Adrenal gland (tissue), 5 donors: ENCODE data around the gene ARFIP1.

Source experiments
- CTCF ChIP-seq, 6 experiments: fragments of 450-650 bp in 4 of 6; fragments of 200-600 bp in 2 of 6; sonication (generic) in 1 of 6; IDR thresholded peaks; 1 replicate in 5 of 6; 2 replicates in 1 of 6; pipeline versions ENCODE4 v1.5.1 to v1.8.0; 2016 to 2021; ENCODE audit warnings: antibody characterized with exemption in 6 of 6, mild to moderate bottlenecking in 2 of 6, moderate library complexity in 1 of 6
- POLR2A ChIP-seq, 2 donors: fragments of 450-650 bp; IDR thresholded peaks; one replicate each; pipeline ENCODE4 v1.6.1; 2017; ENCODE audit warnings: antibody characterized with exemption in 2 of 2, mild to moderate bottlenecking in 2 of 2, moderate library complexity in 1 of 2
- donor health status: DM: no; HTN: no; CAD: no.

DNA sequence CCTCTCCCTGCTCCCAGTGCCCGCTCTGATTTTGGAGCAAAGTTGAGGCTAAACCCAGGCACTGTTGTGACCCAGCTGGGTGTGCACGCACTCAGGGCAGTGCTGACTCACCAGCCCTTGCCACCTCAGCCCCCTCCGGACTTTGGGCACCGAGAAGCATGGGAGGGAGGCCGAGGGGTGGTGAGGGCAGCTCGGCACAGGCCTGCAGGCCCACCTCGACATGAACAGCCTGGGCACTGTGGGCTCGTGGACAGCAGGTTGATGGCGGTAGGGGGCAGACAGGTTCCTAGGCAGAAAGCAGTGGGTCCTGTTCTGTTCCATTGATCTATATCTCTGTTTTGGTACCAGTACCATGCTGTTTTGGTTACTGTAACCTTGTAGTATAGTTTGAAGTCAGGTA, 31.1 kb upstream of the ARFIP1 start:
- TF ChIP-seq CTCF (IDR thresholded peaks at IDR 0.05): no peak
- no peak for TF ChIP-seq POLR2A (IDR thresholded peaks at IDR 0.05)
